ENCODE measurements around the gene HID1. TPM values are rescaled to one million over a fixed set of nuclear protein-coding genes. Genes with fewer than 3 reads are reported as not detected.

Gene HID1
- total RNA-seq, 1 donor from 2014 or later, result 2.6 TPM

DNA sequence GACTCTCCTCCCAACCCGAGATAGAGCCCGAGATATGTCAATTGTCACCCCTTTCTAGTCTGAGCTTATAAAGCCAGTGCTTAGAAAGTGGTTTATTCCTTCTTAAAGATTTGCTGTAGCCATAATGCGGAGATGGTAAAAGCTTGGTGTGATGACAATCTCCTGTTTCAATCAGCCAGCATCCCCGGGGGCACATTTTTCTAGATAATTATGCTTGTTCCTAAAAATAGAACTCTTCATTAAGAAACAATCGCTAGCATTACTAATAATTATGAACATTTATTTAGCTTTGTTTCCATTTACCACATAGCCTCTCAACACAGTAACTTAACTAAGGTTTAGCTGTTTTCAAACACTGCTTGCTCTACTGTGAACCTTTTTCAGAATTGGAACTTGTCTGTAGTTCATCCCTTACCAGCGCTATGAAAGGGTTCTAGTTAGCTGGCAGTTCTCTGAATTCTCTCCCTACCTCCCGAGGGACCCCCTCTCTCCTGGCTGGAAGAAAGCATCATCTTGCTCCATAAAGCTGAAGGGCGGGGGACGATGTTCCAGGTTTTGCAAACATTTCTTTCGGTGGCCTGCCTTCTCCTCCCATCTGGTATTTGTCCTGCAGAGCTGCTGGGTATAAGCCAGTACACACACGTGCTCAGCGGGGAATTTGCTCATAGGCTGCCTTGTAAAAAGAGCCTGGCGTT, 39.0 kb upstream of the HID1 start:
- H2AFZ ChIP-seq (ENCODE audit: low read depth, low read length), result peak overlapping the region; percentile 72
- H3K4me2 ChIP-seq (ENCODE audit: low read length), result peak overlapping the region; percentile 86
- H3K27ac ChIP-seq (ENCODE audit: low read depth, low read length), result peak overlapping the region; percentile 77
- Mint-ChIP-seq H3K27ac (ENCODE audit: unreplicated experiment) (peak overlapping the region; percentile 94), H3K9me3 (ENCODE audit: unreplicated experiment) (no peaks in the 10 kb centered on the region), H3K4me3 (ENCODE audit: unreplicated experiment) (peak overlapping the region; percentile 77), H3K27me3 (ENCODE audit: low read depth, unreplicated experiment) (no peaks in the 10 kb centered on the region), H3K4me1 (ENCODE audit: low read depth, unreplicated experiment) (peaks cover 10% of the 10 kb centered on the region), H3K36me3 (ENCODE audit: low read depth, unreplicated experiment) (peaks cover 6% of the 10 kb centered on the region)
- no peaks in the 10 kb centered on the region for H3K27me3 ChIP-seq (ENCODE audit: insufficient read depth, low read length)
- H3K79me2 ChIP-seq (ENCODE audit: insufficient read depth, low read length), result peaks cover 23% of the 10 kb centered on the region
- TF ChIP-seq EZH2 (IDR thresholded peaks at IDR 0.05; ENCODE audit: insufficient read depth, low read length), result no peak
- TF ChIP-seq, protein P1, sequence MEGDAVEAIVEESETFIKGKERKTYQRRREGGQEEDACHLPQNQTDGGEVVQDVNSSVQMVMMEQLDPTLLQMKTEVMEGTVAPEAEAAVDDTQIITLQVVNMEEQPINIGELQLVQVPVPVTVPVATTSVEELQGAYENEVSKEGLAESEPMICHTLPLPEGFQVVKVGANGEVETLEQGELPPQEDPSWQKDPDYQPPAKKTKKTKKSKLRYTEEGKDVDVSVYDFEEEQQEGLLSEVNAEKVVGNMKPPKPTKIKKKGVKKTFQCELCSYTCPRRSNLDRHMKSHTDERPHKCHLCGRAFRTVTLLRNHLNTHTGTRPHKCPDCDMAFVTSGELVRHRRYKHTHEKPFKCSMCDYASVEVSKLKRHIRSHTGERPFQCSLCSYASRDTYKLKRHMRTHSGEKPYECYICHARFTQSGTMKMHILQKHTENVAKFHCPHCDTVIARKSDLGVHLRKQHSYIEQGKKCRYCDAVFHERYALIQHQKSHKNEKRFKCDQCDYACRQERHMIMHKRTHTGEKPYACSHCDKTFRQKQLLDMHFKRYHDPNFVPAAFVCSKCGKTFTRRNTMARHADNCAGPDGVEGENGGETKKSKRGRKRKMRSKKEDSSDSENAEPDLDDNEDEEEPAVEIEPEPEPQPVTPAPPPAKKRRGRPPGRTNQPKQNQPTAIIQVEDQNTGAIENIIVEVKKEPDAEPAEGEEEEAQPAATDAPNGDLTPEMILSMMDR (IDR thresholded peaks at IDR 0.05; ENCODE audit: insufficient read depth, low read depth, low read length), result no peak
- peaks cover 14% of the 10 kb centered on the region for H3K4me1 ChIP-seq (ENCODE audit: insufficient read depth, low read length)
- peak; percentile 33 for DNase-seq (ENCODE audit: low read depth)
- H3K9ac ChIP-seq (ENCODE audit: low read length), result peak overlapping the region; percentile 89
- peak overlapping the region; percentile 86 for H3K4me3 ChIP-seq (ENCODE audit: insufficient read depth, low read depth, low read length)
- H3K36me3 ChIP-seq (ENCODE audit: insufficient read depth, low read length), result no peaks in the 10 kb centered on the region
- no peaks in the 10 kb centered on the region for H4K20me1 ChIP-seq (ENCODE audit: insufficient read depth, low read length)
- FAIRE-seq, result no peak
- H3K9me3 ChIP-seq (ENCODE audit: insufficient read depth, low read depth, low read length), result no peaks in the 10 kb centered on the region

- H3K27ac ChIP-seq (ENCODE audit: low read depth, low read length), result peak overlapping the region; percentile 77
- no peak for TF ChIP-seq EZH2 (IDR thresholded peaks at IDR 0.05; ENCODE audit: insufficient read depth, low read length)
- TF ChIP-seq, protein P1 (IDR thresholded peaks at IDR 0.05; ENCODE audit: insufficient read depth, low read depth, low read length), result no peak
- no peak overlapping the region for H3K9ac ChIP-seq (ENCODE audit: low read length)
- no peak overlapping the region for H3K4me3 ChIP-seq (ENCODE audit: insufficient read depth, low read depth, low read length)
- H3K9me3 ChIP-seq (ENCODE audit: insufficient read depth, low read depth, low read length), result no peaks in the 10 kb centered on the region
- peaks cover 4% of the 10 kb centered on the region for H3K36me3 Mint-ChIP-seq (ENCODE audit: low read depth, unreplicated experiment)
- no peaks in the 10 kb centered on the region for H3K9me3 Mint-ChIP-seq (ENCODE audit: unreplicated experiment)
- DNase-seq (ENCODE audit: low read depth) (peak; percentile 30), FAIRE-seq (no peak)
- H3K4me2 ChIP-seq (ENCODE audit: low read length), result no peak overlapping the region
- peaks cover 23% of the 10 kb centered on the region for H3K79me2 ChIP-seq (ENCODE audit: insufficient read depth, low read length)
- no peak overlapping the region for H2AFZ ChIP-seq (ENCODE audit: low read depth, low read length)
- H3K4me1 ChIP-seq (ENCODE audit: insufficient read depth, low read length), result peaks cover 14% of the 10 kb centered on the region
- no peaks in the 10 kb centered on the region for H3K27me3 Mint-ChIP-seq (ENCODE audit: low read depth, unreplicated experiment)
- H3K36me3 ChIP-seq (ENCODE audit: insufficient read depth, low read length), result no peaks in the 10 kb centered on the region
- H3K4me1 Mint-ChIP-seq (ENCODE audit: low read depth, unreplicated experiment), result peaks cover 10% of the 10 kb centered on the region
- H4K20me1 ChIP-seq (ENCODE audit: insufficient read depth, low read length), result peaks cover 2% of the 10 kb centered on the region
- H3K27ac Mint-ChIP-seq (ENCODE audit: unreplicated experiment), result peak overlapping the region; percentile 94
- no peaks in the 10 kb centered on the region for H3K27me3 ChIP-seq (ENCODE audit: insufficient read depth, low read length)
- H3K4me3 Mint-ChIP-seq (ENCODE audit: unreplicated experiment), result peak overlapping the region; percentile 62
Observed at GRCh38 chr17:75010683-75011400, 38.3 kb upstream of the HID1 start.
